Subcutaneous adipose tissue (tissue), 4 donors: ENCODE measurements around the gene ABCG1. TPM values are rescaled to one million over a fixed set of nuclear protein-coding genes. Genes with fewer than 3 reads are reported as not detected.

ENCODE experiments used
- CTCF ChIP-seq: fragments of 450-650 bp; IDR thresholded peaks from one replicate; pipeline ENCODE4 v1.5.1; 2016; ENCODE audit warnings: low read depth, mild to moderate bottlenecking, control low read depth, antibody characterized with exemption, moderate library complexity
- total RNA-seq, 4 donors: library from RNA; depleted of rRNA; stranded (reverse); fragments of >200 nt; gene quantifications; one replicate each; pipeline ENCODE4 v1.1.0, GENCODE V29; 2016

ABCG1 gene
- total RNA-seq, 4 donors from 2014 or later, result 8.6 to 34.7 (median 15.8) TPM

DNA sequence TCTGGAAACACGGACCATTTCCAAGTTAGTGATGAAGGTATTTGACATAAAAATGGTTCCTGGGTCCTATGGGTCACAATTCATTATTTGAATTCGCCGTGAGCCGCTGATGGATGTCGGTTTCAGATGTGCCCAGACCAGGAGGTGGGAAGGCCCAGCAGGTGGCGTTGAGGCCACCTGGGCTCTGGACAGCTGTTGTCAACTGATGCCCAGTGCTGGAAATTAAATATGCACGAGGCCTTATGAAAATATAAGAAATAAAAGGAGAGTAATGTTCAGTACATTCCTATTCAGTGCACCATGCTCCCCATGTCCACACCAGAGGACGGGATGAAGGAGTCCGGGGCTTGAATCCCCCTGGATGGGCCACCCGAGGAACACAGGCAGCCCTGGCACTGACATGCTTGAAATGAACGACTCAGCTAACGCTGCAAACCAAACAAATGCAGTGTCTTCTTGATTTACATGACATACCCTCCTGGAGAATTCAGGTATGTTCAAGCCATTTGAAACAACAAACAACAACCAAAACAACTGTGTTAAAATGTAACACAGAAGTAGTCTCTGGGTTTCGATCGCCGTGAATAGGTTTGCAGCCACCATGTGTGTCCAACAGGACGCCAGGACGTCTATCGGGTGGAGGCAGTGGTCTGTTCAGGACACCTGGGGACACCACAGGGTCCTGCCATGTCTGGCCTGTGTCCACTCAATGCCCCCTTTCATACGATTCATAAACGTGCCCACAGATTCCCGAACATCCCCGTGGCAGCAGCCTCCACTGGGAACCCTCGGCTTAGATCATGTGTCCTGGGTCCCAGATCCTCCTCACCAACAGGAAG, 90.2 kb downstream of the ABCG1 start:
- TF ChIP-seq CTCF, result no peak

DNA sequence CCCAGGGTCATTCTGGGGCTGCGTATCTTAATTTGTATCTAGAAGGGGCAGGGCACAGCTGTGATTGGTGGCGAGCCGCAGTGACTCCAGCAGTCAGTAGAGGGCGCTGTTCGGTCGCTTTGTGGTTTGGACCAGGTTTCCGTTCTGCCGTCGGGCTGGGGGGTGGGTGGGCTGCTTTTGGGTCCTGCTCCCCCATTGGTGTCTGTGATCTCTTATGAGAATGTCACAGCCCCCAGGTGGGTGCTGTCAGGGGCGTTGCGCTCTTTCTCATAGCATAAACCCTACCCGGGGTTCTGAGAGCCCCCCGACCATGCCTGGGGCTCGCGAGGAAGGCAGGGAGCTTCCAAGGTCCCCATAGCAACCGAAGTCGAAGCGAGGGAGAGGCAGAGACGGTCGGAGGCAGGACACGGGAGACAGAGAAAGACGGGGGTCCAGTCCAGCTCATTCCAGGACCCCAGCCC, 90.8 kb downstream of the ABCG1 start:
- TF ChIP-seq CTCF, result no peak

GRCh38 chr21:42310411-42311001, 91.6 kb downstream of the ABCG1 start:
- no peak for TF ChIP-seq CTCF

DNA sequence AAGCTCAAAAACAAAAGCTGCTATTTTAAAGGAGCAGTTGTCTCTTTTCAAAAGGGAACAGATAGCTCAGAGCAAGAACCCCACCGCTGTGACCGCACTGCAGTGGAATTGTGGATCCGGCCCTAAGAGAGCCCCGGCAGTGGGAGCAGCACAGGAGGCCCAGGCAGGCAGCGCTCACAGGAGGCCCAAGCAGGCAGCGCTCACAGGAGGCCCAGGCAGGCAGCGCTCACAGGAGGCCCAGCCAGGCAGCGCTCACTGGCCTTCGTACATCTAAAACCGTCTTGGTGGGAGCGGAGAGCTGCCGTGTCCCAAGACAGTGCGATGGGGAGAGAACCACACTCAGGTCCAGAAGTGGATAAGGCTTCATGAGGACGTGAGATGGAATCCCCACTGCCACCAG, 92.2 kb downstream of the ABCG1 start:
- no peak for TF ChIP-seq CTCF

DNA sequence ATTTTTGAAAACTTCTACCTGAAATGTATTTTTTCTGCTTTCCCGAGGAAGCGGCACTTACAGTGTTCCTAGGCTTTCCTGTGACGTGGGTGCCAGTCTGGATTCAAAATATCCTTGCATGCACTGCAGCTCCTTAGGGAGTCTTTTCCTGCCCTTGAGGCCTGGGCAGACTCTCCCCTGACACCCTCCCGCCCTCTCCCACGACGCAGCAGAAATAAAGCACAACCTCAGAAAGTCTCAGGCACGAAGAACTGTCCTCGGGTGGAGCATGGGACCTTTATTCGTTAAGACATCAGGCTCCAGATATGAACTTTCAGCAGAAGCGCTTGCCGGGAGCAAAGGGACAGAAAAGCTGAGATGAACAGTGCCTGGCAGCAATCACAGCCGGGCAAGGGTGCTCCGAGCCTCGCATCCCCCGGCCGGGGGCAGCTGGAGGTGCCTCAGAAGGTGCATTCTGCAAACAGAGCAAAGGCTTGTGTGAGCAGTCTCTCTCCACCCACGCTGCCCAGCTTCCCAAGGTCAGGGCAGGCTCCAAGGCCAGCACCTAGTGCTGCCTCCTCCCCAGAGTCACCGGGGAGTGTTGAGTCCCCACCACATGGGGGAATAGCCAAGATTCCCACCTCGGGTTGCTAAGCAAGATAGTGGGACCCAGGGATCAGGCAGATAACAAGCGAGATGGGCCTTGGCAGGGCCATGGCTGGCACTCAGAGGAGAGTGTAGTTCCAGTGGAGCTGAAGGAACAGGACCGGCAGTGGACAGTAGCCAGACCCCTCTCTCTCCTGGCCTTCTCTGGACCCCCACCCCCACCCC, 93.1 kb downstream of the ABCG1 start:
- no peak for TF ChIP-seq CTCF

- no peak for TF ChIP-seq CTCF
These were observed 93.7 kb downstream of the ABCG1 start for GRCh38 chr21:42312626-42313104.
